HG02642 (cell line): Measurements from ENCODE around the gene WDR86.

Experiments used
- ATAC-seq: cut with Tn5 transposase; IDR thresholded peaks from one replicate; pipeline ENCODE4 v1.9.1; 2021; ENCODE audit warnings: mild to moderate bottlenecking; ENCODE audit not compliant: unreplicated experiment, poor library complexity

WDR86 gene

DNA sequence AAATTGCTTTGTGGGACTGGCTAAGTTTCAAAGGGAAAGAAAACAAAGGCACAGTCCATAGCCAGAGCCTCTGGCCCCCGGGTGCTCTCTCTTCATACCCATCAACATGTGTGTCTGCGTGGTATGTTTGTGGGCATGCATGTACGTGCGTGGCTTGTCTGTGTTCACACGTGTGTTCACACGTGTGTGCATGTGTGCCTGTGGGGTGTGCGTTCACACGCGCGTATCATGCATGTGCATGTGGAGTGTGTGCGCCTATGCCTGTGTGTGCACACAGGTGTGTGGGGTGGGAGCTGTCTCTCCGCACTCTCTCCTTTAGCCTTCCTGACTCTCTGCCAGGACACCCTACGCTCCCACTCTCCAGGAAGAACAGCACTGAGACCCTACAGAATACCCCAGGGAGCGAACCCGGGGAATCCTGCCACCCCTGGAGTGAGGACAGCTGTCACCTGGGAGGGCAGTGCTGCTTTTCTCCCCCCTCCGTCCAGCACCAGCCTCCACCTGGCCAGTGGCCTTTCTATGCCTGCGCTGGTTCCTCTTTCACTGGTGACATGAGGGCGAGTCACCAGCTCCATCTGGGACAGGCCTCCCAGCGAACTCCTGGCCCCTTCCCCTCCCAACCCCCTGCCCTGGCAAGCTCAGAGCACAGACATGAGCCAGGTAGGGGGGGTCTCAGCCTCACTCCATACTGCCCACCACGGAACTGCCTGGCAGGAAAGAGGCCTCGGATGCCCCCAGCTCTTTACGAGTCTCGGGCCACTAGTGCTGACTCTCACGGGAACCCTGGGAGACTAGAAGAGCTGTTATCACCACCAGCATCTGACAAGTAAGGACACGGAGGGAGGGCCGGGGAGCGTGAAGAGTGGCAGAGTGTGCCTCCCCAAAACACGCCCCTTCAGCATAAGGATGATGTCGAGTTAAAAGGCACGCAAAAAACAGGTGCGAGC lies 16.5 kb downstream of the WDR86 start:
- ATAC-seq: no peak

DNA sequence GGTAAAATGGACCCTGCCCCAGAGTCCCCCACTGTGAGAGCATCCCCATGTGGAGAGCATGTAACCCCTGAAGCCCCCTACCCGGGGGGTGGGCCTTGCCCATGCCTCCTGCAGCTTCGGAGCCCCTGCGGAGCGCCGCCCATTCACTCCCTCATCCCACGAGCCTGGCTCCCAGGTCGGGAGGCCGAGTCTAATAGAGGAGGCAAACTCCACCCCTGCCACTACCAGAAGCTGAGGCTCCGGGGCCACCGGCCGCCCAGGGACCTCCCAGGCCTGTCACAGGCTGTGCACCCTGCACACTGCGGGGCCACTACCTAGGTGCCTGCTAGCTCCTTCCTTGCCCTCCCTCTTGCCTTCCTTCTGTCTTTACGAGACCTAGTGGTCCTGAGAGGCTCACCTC lies 17.4 kb downstream of the WDR86 start:
- no peak for ATAC-seq

DNA sequence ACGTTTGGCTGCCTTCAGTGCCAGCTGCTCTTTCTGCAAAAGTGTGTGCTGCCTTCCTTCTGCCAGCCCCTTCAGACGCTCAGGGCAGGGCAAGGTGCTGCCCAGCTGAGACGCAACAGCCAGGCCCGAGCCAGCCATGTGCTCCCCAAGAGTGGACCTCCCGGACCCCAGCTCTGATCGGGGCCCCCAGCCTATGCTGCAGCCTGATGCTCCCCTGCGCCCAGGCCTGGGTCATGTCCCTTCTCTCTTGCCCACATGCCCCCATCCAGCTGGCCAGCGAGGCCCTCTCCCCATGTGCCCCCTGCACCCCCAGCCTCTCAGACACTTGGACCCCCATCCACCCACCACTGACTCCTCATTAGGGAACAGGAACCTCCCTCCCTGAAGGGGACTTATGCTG lies 17.8 kb downstream of the WDR86 start:
- ATAC-seq: no peak

DNA sequence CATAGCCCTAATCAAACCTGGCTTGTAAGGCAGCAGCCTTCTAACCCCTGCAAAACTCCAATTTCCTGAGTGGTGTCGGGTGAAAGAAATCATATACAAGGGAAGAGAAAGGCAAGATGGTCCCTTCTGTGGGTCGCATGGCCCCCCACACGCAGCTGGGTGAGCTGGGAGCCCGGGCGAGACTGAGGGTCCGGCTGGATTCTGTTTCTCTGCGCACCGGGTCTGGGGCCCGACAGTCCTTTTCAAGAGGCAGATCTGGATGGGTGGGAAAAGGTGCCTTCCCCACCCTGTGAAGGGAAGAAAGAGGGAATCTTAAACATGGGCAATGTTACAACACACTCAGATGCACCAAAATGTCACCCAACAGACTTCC lies 18.5 kb downstream of the WDR86 start:
- ATAC-seq: no peak

DNA sequence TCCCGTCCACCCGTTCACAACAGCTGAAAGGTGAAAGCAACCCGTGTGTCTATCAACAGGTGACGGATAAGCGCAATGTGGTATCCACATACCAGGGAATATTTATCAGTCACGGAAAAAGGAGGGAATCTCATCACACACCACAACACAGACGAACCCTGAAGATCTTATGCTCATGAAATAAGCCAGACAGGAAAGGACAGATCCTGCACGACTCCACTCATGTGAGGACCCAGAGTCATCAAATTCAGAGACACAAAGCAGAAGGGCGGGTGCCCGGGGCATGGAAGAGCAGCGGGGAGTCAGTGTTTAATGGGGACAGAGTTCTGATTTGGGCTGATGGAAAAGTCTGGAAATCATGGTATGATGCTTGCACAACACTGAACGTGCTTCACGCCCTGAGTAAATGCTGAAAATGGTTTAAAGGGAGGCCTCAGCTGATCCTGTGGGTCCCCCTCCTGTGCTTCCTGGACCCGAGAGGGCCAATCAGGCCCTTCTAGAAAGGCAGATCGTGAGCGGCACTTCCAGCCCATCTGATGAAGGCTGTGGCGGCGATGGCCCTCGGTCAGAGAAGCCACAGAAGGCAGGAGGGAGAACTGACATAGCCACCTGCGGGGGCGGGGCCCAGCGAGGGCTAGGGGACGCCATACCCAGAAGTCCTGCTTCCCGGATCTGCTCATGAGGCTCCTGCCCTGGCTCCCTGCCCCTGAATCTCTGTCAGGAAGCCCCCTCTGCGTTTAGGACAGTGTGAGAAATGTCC lies 19.1 kb downstream of the WDR86 start:
- ATAC-seq: no peak

DNA sequence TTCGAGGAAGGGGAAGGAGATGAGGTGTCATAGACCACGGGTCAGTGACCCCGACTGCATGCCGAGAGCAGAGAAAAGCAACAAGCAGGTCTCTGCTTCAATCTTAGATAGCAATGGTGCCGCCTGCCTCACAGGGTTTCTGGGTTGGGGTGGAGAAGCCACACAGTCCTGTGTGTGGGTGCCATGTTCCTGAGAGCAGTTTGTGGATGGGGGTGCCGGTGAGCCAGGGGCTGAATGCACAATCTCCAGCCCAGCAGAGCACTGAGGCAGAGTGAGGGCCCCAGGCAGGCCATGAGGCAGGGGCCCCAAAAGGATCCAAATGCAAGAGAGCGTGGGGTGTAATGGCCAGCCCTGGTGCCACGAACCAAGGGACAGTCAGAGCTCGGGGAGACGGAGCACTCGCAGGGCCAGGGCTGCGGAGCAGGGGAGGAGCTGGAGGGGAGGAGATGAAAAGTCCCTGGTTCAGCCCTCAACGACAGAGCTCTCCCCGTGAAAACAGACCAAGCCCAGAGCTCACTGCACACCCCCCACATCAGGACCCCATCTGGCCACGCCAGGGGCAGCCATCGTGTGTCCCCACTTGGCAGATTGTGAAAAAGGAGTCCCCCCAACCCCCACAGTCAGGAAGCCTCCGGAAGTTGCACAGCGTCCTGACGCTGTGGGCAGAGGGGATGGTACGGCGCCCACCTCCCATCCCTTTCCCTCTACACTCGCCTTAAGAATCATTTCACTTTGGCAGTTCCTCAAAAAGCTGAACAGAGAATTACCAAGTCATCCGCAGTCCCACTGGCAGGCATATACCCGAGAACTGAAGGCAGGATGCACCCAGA lies 19.9 kb downstream of the WDR86 start:
- no peak for ATAC-seq

DNA sequence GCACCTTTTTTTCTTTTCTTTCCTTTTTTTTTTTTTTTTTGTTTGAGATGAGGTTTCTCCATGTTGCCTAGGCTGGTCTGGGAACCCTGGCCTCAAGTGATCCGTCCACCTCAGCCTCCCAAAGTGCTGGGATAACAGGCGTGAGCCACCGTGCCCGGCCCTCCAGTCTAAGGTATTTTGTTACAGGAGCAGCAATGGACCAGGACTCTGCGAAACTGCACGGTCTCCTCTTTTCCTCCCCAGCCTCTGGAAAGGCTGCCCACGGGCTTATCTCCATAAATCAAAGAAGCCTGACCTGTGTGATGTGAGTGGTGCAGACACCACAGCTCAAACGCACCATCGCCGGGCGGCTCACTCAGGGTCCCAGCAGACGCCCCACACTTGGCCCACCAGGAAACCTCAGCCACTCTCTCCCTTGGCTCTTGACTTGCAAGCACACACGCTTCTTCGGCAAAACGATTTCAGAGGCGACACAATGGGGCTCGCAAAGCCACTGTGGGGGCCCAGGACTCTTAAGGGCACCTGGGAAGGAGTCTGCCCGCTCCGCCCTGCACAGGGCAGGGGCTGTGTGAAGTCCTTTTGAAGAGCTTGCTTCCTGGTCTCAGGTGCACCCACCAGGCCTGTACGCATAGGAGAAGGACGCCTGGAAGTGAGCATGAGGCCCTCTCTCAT lies 20.6 kb downstream of the WDR86 start:
- no peak for ATAC-seq

DNA sequence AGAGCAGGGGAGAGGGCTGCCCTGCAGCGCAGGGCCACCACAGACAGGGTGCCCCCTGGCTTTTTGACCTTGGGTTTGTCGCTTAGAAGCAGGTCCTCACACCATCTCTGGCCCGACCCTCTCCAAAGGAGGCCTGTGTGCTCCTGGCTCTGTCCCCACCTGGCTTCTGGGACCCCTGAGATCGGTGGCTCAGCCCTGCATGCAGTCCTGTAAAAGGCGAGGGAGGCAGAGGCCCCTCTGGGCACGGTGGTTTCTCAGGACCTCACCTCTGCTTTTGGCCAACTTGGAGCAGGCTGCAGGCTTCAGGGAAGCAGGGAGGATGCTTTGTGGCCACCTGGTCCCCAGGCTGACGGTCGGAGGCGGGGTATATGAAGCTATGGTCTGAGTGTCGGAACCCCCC lies 21.4 kb downstream of the WDR86 start:
- no peak for ATAC-seq

DNA sequence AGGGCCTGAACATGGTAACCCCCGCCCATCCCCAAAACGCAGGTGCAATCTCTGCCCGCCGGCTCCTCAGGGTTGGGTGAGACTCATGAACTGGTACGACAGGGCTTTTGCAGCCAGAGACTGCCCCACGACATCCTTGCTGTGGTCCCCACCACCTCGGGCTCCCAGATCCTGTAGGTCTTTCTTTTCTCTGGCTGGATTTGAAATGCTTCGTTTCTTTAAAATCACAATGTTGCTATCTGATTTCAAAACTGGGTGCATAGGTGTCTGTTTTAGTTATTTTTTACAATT lies 21.9 kb downstream of the WDR86 start:
- ATAC-seq: no peak

DNA sequence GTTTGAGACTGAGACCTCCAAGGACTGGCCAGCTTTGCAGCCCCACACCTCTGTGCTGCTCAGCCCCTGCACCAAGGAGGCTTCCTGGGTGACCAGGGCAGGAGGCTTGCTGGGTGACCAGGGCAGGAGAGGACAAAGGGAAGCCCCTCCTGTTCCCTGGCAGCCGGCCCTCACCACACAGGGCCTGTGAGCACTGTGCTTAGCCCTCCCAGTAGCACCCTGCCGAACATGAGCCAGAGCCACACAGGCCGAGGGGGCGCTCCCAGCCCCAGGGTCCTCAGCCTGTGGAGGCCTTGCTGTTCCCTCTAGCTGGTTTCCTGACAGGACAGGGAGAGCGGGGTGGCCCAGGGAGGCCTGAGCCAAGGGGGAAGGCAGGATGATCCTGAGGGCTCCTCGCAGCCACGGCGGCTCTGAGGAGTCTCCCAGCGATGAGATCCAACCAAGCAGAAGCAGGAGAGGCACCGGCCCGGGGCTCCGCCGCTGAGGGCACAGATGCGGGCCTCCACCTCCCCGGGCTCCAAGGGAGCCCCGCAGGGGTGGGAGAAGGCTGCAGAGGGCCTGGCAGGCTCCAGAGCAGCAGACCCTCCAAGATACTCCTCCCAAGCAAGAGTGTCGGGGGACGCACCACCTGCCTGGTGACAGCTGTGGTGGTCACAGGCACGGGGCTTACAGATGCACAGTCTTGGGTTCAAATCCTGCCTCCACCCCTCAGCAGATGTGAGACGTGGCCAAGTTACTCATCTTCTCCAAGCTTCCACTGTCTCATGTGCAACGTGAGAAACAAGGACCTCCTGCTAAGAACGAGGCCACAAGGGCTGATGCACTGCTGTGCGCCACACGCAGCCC lies 22.5 kb downstream of the WDR86 start:
- no peak for ATAC-seq

DNA sequence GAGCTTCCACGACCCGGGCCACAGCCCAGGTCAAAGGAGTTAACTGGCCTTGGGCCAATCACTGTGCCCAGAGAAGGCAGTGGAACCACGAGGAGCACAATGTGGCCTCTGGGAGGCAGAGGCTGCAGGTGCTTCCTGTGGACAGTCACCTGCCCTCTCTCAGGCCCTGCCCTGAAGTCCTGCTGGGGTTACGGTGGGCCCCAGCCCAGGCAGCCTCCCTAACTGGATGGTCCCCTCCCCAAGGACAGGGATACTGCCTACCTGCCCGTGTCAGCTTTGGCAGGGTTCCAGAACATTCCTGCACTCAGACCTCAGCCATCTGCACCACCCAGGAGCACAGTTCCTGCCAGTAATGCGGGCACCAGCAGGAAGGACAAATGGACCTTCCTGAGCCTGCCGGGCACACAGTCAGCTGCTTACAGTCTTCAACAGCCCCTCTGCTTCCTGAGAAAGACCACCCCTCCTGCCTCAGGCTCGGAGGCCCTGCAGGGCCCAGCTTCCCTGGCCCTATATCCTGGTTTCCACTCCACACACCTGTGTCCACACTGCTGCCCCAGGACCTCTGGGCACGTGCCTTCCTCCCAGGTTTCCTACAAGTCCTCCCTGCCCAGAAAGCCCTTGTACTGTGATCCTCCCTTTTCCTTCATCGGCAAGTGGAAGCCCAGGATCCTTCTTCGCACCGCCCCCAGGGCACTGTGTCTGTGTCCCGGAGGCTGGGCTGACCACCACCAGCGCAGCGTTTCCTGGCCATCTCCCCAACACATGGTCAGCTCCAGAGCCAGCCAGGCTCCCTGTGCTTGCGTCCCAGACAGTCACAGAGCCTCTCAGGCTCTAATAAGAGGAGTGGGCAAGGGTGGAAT lies 23.3 kb downstream of the WDR86 start:
- no peak for ATAC-seq

DNA sequence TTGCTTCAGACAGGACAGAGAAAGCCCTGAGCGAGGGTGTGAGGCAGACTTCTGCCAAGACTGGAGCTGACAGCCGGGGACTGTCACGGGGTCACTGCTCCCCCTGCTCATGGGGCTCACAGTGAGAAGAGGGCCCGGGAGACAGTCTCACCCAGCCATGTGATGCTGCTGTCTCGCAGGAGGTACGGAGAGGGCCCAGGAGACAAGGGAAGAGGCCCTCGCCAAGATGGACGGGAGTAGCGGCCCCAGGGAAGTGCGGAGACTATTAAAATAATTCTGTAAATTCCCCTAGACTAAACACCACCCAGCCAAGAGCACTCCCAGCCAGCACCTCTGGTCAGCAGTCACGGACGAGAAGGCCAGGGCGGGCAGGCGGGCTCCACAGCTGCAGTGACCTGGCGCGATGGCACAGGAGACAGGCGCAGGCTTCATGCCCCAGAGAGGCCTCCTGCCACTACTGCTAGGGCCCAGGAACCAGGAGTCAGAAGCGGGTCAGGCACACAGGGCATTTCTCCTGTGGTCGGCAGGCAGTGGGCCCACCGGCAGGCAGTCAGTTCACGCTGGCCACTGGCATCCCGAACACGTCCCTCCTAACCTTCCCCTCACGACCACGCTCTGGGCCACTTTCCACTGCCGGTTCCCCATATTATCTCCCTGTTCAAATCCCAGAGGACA lies 24.1 kb downstream of the WDR86 start:
- no peak for ATAC-seq

DNA sequence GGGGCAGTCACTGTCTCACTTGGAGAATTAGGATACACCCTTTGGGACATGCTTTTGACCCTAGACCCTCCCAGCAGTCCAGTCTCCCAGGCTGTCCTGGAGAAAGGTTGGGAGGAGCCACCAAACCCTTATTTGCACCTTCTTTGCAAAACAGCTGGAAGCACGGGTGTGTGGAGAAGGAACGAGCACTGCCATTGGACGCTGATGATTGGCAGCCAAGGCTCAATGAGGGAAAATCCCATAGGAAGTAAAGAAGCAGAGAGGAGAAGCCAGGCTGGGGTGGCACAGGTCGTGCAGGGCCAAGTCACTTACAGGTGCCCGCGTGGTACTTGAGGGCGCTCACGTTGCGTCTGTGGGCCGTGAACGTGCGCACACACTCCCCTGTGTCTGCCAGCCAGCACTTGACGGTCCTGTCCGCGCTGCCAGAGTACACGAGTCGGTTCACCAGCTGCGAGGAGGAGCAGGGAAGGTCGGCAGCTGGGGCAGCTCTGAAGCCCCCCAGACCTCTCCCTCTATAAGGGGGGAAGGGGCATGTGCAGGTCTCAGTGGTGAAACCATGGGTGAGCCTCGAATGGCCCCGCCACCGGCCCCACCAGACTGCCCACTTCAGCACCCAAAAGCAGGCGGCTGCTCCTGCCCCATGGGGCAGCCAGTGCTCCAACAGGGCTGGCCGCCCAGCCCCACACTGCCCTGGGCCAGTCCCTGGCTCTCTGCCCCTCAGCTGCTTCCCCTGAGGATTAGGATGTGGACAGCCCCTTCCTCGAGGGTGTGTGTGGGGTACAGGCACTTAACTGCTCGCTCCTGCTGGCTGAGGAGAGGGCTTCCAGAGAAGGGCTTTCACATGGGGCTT lies 24.8 kb downstream of the WDR86 start:
- ATAC-seq: no peak

DNA sequence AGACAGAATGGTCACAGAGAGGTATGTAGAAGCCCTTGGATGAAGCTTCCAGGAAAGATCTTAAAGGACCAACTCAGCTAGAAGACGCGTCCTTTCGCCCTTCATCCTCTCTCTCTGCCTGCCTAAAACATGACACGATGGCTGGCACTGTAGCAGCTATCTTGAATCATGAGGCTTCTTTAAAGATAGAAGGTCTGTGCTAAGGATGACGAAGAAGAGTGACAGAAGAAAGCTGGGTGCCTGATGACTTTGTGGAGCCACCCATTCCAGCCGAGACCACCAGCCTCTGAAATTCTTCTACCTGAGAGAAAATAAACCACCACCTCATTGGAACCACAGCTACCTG lies 25.5 kb downstream of the WDR86 start:
- ATAC-seq: no peak

DNA sequence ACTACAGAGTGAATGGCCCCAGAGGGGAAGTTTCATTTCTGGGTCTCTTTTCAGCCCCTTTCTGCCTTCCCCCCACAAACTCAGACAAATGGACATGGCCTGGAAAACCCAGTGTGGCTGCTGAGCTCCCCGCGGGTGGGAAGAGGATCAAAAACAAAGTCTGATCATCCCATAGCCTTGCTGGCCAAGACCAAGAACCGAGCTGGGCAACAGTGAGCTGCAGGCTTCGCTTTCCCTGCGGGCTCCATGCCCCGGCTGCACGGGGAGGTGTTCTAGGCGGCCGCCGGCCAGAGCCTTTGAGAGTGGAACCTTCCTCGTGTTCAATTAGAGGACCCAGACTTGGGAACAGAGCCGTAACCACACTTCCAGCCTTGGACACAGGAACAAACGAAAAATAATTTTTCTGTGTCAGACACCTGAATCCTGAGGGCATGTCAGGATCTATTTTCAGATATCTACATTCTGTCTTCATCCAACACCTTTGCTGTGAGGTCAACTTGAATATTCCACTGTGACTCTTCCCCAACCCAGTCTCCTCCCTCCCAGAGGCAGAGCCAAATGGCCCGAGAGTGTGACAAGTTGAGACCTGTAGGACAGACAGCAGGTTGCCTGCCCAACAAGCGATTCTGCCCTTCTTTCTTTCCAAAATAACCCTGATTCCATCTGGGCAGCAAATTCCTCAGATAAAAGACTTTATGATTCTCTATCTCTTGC lies 26.0 kb downstream of the WDR86 start:
- no peak for ATAC-seq

DNA sequence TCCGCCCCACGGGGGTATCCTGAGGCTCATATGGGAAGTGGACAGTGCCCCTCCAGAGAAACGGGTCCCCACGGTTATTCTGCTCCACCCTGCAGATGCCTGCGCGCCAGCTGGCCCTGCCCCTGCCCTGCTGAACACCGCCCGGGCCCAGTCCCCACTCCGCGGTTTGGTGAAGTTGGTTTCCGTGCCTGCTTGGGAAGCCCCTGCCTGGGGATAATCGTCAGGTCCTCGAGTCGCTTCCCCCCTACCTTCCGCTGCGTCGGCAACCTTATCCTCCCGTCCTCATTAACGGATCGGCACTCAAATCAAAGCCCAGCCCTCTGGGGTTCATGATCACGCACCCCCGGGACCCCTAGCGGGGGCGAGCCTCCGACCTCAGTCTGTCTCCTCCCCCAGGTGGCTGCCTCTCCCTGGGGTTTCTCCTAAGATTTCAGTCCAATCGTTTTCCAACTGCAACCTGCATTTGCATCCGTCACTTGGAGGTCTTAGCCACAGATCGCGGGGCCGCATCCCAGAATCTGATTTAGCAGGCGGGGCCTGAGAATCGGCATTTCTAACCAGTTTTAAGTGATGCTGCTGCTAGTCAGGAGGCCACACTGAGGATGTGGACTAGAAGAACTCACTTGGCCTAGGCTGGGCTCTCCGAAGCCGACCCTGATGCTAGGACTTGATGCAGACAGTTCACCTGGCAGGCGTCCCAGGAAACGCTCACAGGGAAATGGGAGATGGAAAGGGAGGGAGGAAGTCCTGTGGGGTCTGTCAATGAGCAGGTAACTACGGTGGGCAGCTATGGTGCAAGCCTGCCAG lies 27.6 kb downstream of the WDR86 start:
- no peak for ATAC-seq
